Choroid plexus epithelial cell (primary cell): ENCODE results near the gene SCYGR6.

Experiments
- DNase-seq: peaks from one replicate; pipeline ENCODE4 v3.0.0-alpha.2; 2010; ENCODE audit warnings: low read depth
- H3K4me3 ChIP-seq: 2 replicates; pipeline ENCODE4 v1.5.1; 2011; ENCODE audit warnings: low read depth, mild to moderate bottlenecking, control low read depth, low read length, moderate library complexity
- TF ChIP-seq, protein P1 (sequence below): conservative IDR thresholded peaks from 2 replicates; pipeline ENCODE4 v1.5.1; 2011; ENCODE audit warnings: low read depth, mild to moderate bottlenecking, control low read depth, inconsistent platforms, low read length, moderate library complexity

The SCYGR6 gene

GRCh38 chr2:227696990-227697679 is 27.4 kb downstream of the SCYGR6 start:
- TF ChIP-seq, protein P1, sequence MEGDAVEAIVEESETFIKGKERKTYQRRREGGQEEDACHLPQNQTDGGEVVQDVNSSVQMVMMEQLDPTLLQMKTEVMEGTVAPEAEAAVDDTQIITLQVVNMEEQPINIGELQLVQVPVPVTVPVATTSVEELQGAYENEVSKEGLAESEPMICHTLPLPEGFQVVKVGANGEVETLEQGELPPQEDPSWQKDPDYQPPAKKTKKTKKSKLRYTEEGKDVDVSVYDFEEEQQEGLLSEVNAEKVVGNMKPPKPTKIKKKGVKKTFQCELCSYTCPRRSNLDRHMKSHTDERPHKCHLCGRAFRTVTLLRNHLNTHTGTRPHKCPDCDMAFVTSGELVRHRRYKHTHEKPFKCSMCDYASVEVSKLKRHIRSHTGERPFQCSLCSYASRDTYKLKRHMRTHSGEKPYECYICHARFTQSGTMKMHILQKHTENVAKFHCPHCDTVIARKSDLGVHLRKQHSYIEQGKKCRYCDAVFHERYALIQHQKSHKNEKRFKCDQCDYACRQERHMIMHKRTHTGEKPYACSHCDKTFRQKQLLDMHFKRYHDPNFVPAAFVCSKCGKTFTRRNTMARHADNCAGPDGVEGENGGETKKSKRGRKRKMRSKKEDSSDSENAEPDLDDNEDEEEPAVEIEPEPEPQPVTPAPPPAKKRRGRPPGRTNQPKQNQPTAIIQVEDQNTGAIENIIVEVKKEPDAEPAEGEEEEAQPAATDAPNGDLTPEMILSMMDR: no peak
- DNase-seq: peak; percentile 18
- no peak overlapping the region for H3K4me3 ChIP-seq

DNA sequence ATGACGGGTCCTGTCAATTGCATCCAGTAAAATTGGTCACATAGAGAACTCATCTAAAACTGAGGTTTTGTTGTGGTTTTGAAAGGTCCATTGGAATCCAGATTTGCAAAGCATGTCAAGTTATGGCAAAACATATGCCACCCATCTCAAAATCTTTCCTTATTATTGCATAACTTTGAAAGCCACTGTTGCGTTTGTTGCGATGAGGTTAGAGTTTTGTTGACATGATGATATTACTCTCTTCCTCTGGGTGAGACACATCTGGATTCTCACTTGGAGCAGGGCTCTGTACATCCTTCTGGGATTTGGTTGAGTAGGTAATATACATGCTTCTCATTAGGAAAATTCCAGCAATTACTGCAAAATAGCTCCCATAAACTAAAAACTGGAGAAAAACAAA is 37.4 kb downstream of the SCYGR6 start:
- H3K4me3 ChIP-seq: no peak overlapping the region
- DNase-seq: peak; percentile 4
- TF ChIP-seq, protein P1: no peak

- DNase-seq: no peak
- TF ChIP-seq, protein P1: no peak
- no peak overlapping the region for H3K4me3 ChIP-seq
Measured at GRCh38 chr2:227684258-227684657, 40.3 kb downstream of the SCYGR6 start.

- H3K4me3 ChIP-seq: no peak overlapping the region
- DNase-seq: no peak
Measured at GRCh38 chr2:227677928-227678327, 46.6 kb downstream of the SCYGR6 start.

GRCh38 chr2:227674485-227674884 is 50.1 kb downstream of the SCYGR6 start:
- no peak overlapping the region for H3K4me3 ChIP-seq
- peak; percentile 15 for DNase-seq
- TF ChIP-seq, protein P1: no peak

More at GRCh38 chr2:227677928-227678327, 46.6 kb downstream of the SCYGR6 start:
- TF ChIP-seq, protein P1: no peak
